ENCODE measurements around the gene RPTOR. TPM values are rescaled to one million over a fixed set of nuclear protein-coding genes. Genes with fewer than 3 reads are reported as not detected.

Gene RPTOR
- total RNA-seq, 1 donor from 2014 or later = 32.0 TPM

- no peak for FAIRE-seq
- H3K4me1 Mint-ChIP-seq (ENCODE audit: low read depth, unreplicated experiment) = peaks cover 19% of the 10 kb centered on the region
- no peak overlapping the region for H3K27ac Mint-ChIP-seq (ENCODE audit: unreplicated experiment)
These were observed 291.4 kb downstream of the RPTOR start for GRCh38 chr17:80835816-80836657.

GRCh38 chr17:80836658-80836965, 292.0 kb downstream of the RPTOR start:
- H2AFZ ChIP-seq (ENCODE audit: low read depth, low read length) = no peak overlapping the region
- no peak overlapping the region for H3K4me3 ChIP-seq (ENCODE audit: insufficient read depth, low read depth, low read length)
- H3K9me3 ChIP-seq (ENCODE audit: insufficient read depth, low read depth, low read length) = no peaks in the 10 kb centered on the region
- Mint-ChIP-seq H3K36me3 (ENCODE audit: low read depth, unreplicated experiment) (peaks cover 3% of the 10 kb centered on the region), H3K4me1 (ENCODE audit: low read depth, unreplicated experiment) (peaks cover 19% of the 10 kb centered on the region), H3K27ac (ENCODE audit: unreplicated experiment) (no peak overlapping the region), H3K27me3 (ENCODE audit: low read depth, unreplicated experiment) (peaks cover 1% of the 10 kb centered on the region), H3K9me3 (ENCODE audit: unreplicated experiment) (no peaks in the 10 kb centered on the region), H3K4me3 (ENCODE audit: unreplicated experiment) (no peak overlapping the region)
- H3K36me3 ChIP-seq (ENCODE audit: insufficient read depth, low read length) = no peaks in the 10 kb centered on the region
- no peak overlapping the region for H3K27ac ChIP-seq (ENCODE audit: low read depth, low read length)
- DNase-seq (ENCODE audit: low read depth) (no peak), FAIRE-seq (no peak)
- H3K9ac ChIP-seq (ENCODE audit: low read length) = no peak overlapping the region
- TF ChIP-seq EZH2 (IDR thresholded peaks at IDR 0.05; ENCODE audit: insufficient read depth, low read length) = no peak
- no peak for TF ChIP-seq CTCF (IDR thresholded peaks at IDR 0.05; ENCODE audit: insufficient read depth, low read depth, low read length)
- no peaks in the 10 kb centered on the region for H3K79me2 ChIP-seq (ENCODE audit: insufficient read depth, low read length)
- H3K4me1 ChIP-seq (ENCODE audit: insufficient read depth, low read length) = peaks cover 26% of the 10 kb centered on the region
- no peaks in the 10 kb centered on the region for H3K27me3 ChIP-seq (ENCODE audit: insufficient read depth, low read length)
- H4K20me1 ChIP-seq (ENCODE audit: insufficient read depth, low read length) = no peaks in the 10 kb centered on the region
- H3K4me2 ChIP-seq (ENCODE audit: low read length) = no peak overlapping the region

More at GRCh38 chr17:80835816-80836657, 291.4 kb downstream of the RPTOR start:
- no peak overlapping the region for H3K9ac ChIP-seq (ENCODE audit: low read length)
- no peak overlapping the region for H3K27ac ChIP-seq (ENCODE audit: low read depth, low read length)
- no peaks in the 10 kb centered on the region for H3K9me3 Mint-ChIP-seq (ENCODE audit: unreplicated experiment)
- no peaks in the 10 kb centered on the region for H3K36me3 ChIP-seq (ENCODE audit: insufficient read depth, low read length)
- peaks cover 4% of the 10 kb centered on the region for H3K36me3 Mint-ChIP-seq (ENCODE audit: low read depth, unreplicated experiment)
- peaks cover 2% of the 10 kb centered on the region for H3K27me3 Mint-ChIP-seq (ENCODE audit: low read depth, unreplicated experiment)
- no peak for TF ChIP-seq EZH2 (IDR thresholded peaks at IDR 0.05; ENCODE audit: insufficient read depth, low read length)
- no peak for TF ChIP-seq CTCF (IDR thresholded peaks at IDR 0.05; ENCODE audit: insufficient read depth, low read depth, low read length)
- H3K27me3 ChIP-seq (ENCODE audit: insufficient read depth, low read length) = no peaks in the 10 kb centered on the region
- DNase-seq (ENCODE audit: low read depth) = no peak
- H3K79me2 ChIP-seq (ENCODE audit: insufficient read depth, low read length) = no peaks in the 10 kb centered on the region
- peaks cover 26% of the 10 kb centered on the region for H3K4me1 ChIP-seq (ENCODE audit: insufficient read depth, low read length)
- no peaks in the 10 kb centered on the region for H4K20me1 ChIP-seq (ENCODE audit: insufficient read depth, low read length)
- no peak overlapping the region for H3K4me2 ChIP-seq (ENCODE audit: low read length)
- no peaks in the 10 kb centered on the region for H3K9me3 ChIP-seq (ENCODE audit: insufficient read depth, low read depth, low read length)
- H3K4me3 ChIP-seq (ENCODE audit: insufficient read depth, low read depth, low read length) = no peak overlapping the region
- no peak overlapping the region for H3K4me3 Mint-ChIP-seq (ENCODE audit: unreplicated experiment)
- H2AFZ ChIP-seq (ENCODE audit: low read depth, low read length) = no peak overlapping the region

- Mint-ChIP-seq H3K9me3 (ENCODE audit: unreplicated experiment) (no peaks in the 10 kb centered on the region), H3K36me3 (ENCODE audit: low read depth, unreplicated experiment) (peaks cover 3% of the 10 kb centered on the region), H3K4me3 (ENCODE audit: unreplicated experiment) (no peak overlapping the region), H3K27me3 (ENCODE audit: low read depth, unreplicated experiment) (no peaks in the 10 kb centered on the region), H3K4me1 (ENCODE audit: low read depth, unreplicated experiment) (peaks cover 19% of the 10 kb centered on the region), H3K27ac (ENCODE audit: unreplicated experiment) (no peak overlapping the region)
- no peak overlapping the region for H3K4me3 ChIP-seq (ENCODE audit: insufficient read depth, low read depth, low read length)
- H2AFZ ChIP-seq (ENCODE audit: low read depth, low read length) = no peak overlapping the region
- H3K4me1 ChIP-seq (ENCODE audit: insufficient read depth, low read length) = peaks cover 26% of the 10 kb centered on the region
- TF ChIP-seq EZH2 (IDR thresholded peaks at IDR 0.05; ENCODE audit: insufficient read depth, low read length) (no peak), CTCF (IDR thresholded peaks at IDR 0.05; ENCODE audit: insufficient read depth, low read depth, low read length) (no peak)
- H3K9ac ChIP-seq (ENCODE audit: low read length) = no peak overlapping the region
- FAIRE-seq (no peak), DNase-seq (ENCODE audit: low read depth) (no peak)
- H3K27ac ChIP-seq (ENCODE audit: low read depth, low read length) = no peak overlapping the region
- no peaks in the 10 kb centered on the region for H3K79me2 ChIP-seq (ENCODE audit: insufficient read depth, low read length)
- no peaks in the 10 kb centered on the region for H3K27me3 ChIP-seq (ENCODE audit: insufficient read depth, low read length)
- H4K20me1 ChIP-seq (ENCODE audit: insufficient read depth, low read length) = no peaks in the 10 kb centered on the region
- no peaks in the 10 kb centered on the region for H3K36me3 ChIP-seq (ENCODE audit: insufficient read depth, low read length)
- no peaks in the 10 kb centered on the region for H3K9me3 ChIP-seq (ENCODE audit: insufficient read depth, low read depth, low read length)
- no peak overlapping the region for H3K4me2 ChIP-seq (ENCODE audit: low read length)
These were observed 292.4 kb downstream of the RPTOR start for GRCh38 chr17:80836971-80837481.
